ENCODE data around the gene PRKCD. TPM values are rescaled to one million over a fixed set of nuclear protein-coding genes. Genes with fewer than 3 reads are reported as not detected.

PRKCD gene
- total RNA-seq, 1 donor from 2014 or later = 103 TPM

DNA sequence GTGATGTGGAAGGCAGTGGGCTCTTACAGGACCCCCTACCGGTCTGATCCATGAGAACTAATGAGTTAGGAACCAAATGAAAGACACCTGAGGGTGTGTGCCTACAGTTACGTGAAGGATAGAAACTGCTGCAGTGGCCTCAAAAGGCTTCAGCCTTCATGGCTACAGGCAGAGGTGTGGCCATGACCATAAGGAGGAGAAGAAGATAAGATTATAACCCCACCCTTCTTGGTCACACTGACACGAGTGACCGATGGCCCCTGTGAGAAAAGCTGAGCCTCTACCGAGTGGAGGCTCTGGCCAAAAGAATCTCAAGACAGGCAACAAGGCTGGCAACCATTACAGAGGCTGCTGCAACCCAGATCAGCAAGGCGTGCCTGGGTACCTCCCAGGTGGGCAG, 37.1 kb upstream of the PRKCD start:
- Histone ChIP-seq H3K4me1 (peaks cover 6% of the 10 kb centered on the region), H3K27ac (no peak overlapping the region), H3K4me3 (no peak overlapping the region), H3K27me3 (ENCODE audit: low read depth) (no peaks in the 10 kb centered on the region), H3K9me3 (no peaks in the 10 kb centered on the region), H3K36me3 (peaks cover 83% of the 10 kb centered on the region)
- intact Hi-C loops (cut with DNase I) = no loop called here
- no peak for TF ChIP-seq CTCF (IDR thresholded peaks at IDR 0.05)
- ATAC-seq (no peak), DNase-seq (no peak)

DNA sequence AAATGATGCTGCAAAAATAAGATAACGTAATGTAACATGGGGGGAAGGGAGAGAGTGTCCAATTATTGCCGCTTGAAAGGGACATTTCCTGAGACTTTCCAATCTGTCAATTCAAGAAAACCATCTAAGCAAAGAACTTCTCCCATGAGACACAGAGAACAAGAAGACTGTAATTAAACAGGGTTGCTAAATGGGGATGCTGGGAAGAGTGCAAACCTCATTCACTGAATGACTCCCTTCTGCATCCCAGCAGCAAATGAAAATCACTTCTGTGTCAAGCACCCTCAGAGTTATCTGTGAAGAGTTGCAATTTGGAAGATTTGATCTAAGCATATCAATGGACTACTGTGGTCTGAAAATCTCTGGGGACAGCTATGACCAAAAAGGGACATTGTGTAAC, 34.4 kb upstream of the PRKCD start:
- peaks cover 57% of the 10 kb centered on the region for H3K36me3 ChIP-seq
- no peak for TF ChIP-seq CTCF (IDR thresholded peaks at IDR 0.05)
- no peaks in the 10 kb centered on the region for H3K9me3 ChIP-seq
- no peak overlapping the region for H3K27ac ChIP-seq
- intact Hi-C loops (cut with DNase I) = loop anchor here (5.0 kb wide), 1 partner anchor 76 kb away; no protein-coding TSS in a partner anchor
- H3K4me3 ChIP-seq = no peak overlapping the region
- H3K4me1 ChIP-seq = peaks cover 25% of the 10 kb centered on the region
- no peak for DNase-seq
- ATAC-seq = no peak
- no peaks in the 10 kb centered on the region for H3K27me3 ChIP-seq (ENCODE audit: low read depth)

- H3K4me3 ChIP-seq = peak overlapping the region; percentile 92
- intact Hi-C loops (cut with DNase I) = loop anchor here (5.0 kb wide), 1 partner anchor 73 kb away; no protein-coding TSS in a partner anchor
- H3K9me3 ChIP-seq = no peaks in the 10 kb centered on the region
- H3K27ac ChIP-seq = peak overlapping the region; percentile 94
- H3K27me3 ChIP-seq (ENCODE audit: low read depth) = no peaks in the 10 kb centered on the region
- ATAC-seq = no peak
- peaks cover 30% of the 10 kb centered on the region for H3K36me3 ChIP-seq
- H3K4me1 ChIP-seq = peaks cover 26% of the 10 kb centered on the region
- no peak for DNase-seq
- TF ChIP-seq CTCF (IDR thresholded peaks at IDR 0.05) = no peak
Observed at GRCh38 chr3:53129344-53129743, 31.7 kb upstream of the PRKCD start.

GRCh38 chr3:53130179-53131061, 30.6 kb upstream of the PRKCD start, which contains the start of gene RFT1:
Gene RFT1 (minus strand): TSS chr3:53130435. CDS start chr3:53130400, 35 bp downstream.
- peaks cover 19% of the 10 kb centered on the region for H3K36me3 ChIP-seq
- no peak for TF ChIP-seq CTCF (IDR thresholded peaks at IDR 0.05)
- intact Hi-C loops (cut with DNase I) = no loop called here
- peak; percentile 94 to 95 for ATAC-seq
- no peaks in the 10 kb centered on the region for H3K9me3 ChIP-seq
- H3K27ac ChIP-seq = peak within 1 kb of the TSS; percentile 94
- DNase-seq = peak; percentile 99
- peaks cover 33% of the 10 kb centered on the region for H3K4me1 ChIP-seq
- no peaks in the 10 kb centered on the region for H3K27me3 ChIP-seq (ENCODE audit: low read depth)
- peak within 1 kb of the TSS; percentile 92 for H3K4me3 ChIP-seq

GRCh38 chr3:53131096-53131495, 29.9 kb upstream of the PRKCD start:
- H3K4me1 ChIP-seq = peaks cover 33% of the 10 kb centered on the region
- peak overlapping the region; percentile 92 for H3K4me3 ChIP-seq
- ATAC-seq (no peak), DNase-seq (no peak)
- intact Hi-C loops (cut with DNase I) = no loop called here
- no peaks in the 10 kb centered on the region for H3K27me3 ChIP-seq (ENCODE audit: low read depth)
- no peaks in the 10 kb centered on the region for H3K9me3 ChIP-seq
- H3K27ac ChIP-seq = peak overlapping the region; percentile 94
- TF ChIP-seq CTCF (IDR thresholded peaks at IDR 0.05) = no peak
- peaks cover 12% of the 10 kb centered on the region for H3K36me3 ChIP-seq

Measured in lower lobe of right lung (tissue), 2 donors.